ENCODE results near the gene FOXRED1. TPM values are rescaled to one million over a fixed set of nuclear protein-coding genes. Genes with fewer than 3 reads are reported as not detected.
A peak's percentile ranks its signal among the peaks of the same experiment; 100 is the strongest.

FOXRED1 gene
- total and polyA plus RNA-seq, 9 of the 15 experiments (the other 6 are each of a cell fraction or from before 2014, with no cell fraction given): 14.1 to 94.4 (median 53.1) TPM

DNA sequence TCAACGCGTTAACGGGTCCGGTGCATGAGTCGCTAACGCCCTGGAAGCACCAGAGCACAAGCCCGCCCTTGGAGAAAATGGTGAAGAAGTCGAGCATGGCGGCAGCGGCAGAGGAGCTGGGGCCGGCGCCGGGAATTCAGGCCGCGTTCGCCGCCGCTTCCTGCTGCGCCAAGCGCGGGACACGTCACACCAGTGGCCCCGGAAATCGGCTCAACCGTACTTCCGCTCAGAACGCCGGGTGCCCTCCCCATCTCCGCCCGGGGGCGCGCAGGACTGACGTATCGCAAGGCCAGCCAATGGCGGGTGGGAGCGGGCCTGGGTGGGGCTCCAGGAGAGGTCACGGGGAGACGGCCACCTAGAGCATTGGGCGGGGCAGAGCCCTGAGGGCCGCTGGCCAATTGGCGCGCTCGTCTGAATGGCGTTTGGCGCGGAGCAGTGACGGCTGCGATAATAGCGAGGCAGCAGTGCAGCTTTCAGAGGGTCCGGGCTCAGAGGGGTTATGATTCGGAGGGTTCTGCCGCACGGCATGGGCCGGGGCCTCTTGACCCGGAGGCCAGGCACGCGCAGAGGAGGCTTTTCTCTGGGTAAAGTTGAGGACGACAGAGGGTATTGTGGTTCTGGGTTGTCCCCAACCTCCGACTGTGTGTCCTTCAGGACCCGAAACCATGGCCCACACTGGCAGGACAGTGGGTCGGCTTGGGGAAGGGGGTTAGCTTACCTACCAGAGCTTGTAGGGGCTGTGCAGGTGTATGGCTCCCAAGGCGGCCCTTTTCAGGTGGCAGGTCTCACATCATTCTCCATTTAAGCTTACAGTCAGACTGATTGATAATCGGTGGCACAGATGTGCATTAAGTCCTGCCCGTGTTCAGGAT, at the start of gene FOXRED1, which contains the start of gene SRPRA (continued):
- TF ChIP-seq, protein P1, sequence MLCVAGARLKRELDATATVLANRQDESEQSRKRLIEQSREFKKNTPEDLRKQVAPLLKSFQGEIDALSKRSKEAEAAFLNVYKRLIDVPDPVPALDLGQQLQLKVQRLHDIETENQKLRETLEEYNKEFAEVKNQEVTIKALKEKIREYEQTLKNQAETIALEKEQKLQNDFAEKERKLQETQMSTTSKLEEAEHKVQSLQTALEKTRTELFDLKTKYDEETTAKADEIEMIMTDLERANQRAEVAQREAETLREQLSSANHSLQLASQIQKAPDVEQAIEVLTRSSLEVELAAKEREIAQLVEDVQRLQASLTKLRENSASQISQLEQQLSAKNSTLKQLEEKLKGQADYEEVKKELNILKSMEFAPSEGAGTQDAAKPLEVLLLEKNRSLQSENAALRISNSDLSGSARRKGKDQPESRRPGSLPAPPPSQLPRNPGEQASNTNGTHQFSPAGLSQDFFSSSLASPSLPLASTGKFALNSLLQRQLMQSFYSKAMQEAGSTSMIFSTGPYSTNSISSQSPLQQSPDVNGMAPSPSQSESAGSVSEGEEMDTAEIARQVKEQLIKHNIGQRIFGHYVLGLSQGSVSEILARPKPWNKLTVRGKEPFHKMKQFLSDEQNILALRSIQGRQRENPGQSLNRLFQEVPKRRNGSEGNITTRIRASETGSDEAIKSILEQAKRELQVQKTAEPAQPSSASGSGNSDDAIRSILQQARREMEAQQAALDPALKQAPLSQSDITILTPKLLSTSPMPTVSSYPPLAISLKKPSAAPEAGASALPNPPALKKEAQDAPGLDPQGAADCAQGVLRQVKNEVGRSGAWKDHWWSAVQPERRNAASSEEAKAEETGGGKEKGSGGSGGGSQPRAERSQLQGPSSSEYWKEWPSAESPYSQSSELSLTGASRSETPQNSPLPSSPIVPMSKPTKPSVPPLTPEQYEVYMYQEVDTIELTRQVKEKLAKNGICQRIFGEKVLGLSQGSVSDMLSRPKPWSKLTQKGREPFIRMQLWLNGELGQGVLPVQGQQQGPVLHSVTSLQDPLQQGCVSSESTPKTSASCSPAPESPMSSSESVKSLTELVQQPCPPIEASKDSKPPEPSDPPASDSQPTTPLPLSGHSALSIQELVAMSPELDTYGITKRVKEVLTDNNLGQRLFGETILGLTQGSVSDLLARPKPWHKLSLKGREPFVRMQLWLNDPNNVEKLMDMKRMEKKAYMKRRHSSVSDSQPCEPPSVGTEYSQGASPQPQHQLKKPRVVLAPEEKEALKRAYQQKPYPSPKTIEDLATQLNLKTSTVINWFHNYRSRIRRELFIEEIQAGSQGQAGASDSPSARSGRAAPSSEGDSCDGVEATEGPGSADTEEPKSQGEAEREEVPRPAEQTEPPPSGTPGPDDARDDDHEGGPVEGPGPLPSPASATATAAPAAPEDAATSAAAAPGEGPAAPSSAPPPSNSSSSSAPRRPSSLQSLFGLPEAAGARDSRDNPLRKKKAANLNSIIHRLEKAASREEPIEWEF (CRISPR knock-in tag; IDR thresholded peaks at IDR 0.05): no peak
- TF ChIP-seq ZNF766 (CRISPR knock-in tag; conservative IDR thresholded peaks at IDR 0.05): 0 out of 2 replicates have a peak, but pooled peaks have one; percentile 25
- TF ChIP-seq L3MBTL2 (IDR thresholded peaks at IDR 0.05): peak; percentile 28; the same call in 1 of the 2 replicates
- TF ChIP-seq, protein P2, sequence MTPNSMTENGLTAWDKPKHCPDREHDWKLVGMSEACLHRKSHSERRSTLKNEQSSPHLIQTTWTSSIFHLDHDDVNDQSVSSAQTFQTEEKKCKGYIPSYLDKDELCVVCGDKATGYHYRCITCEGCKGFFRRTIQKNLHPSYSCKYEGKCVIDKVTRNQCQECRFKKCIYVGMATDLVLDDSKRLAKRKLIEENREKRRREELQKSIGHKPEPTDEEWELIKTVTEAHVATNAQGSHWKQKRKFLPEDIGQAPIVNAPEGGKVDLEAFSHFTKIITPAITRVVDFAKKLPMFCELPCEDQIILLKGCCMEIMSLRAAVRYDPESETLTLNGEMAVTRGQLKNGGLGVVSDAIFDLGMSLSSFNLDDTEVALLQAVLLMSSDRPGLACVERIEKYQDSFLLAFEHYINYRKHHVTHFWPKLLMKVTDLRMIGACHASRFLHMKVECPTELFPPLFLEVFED (CRISPR knock-in tag; conservative IDR thresholded peaks at IDR 0.05): no peak
- TF ChIP-seq ZNF586 (CRISPR knock-in tag; conservative IDR thresholded peaks at IDR 0.05): no peak
- TF ChIP-seq TAF15 (IDR thresholded peaks at IDR 0.05; ENCODE audit: low read depth, low read length): no peak
- TF ChIP-seq, protein P3, sequence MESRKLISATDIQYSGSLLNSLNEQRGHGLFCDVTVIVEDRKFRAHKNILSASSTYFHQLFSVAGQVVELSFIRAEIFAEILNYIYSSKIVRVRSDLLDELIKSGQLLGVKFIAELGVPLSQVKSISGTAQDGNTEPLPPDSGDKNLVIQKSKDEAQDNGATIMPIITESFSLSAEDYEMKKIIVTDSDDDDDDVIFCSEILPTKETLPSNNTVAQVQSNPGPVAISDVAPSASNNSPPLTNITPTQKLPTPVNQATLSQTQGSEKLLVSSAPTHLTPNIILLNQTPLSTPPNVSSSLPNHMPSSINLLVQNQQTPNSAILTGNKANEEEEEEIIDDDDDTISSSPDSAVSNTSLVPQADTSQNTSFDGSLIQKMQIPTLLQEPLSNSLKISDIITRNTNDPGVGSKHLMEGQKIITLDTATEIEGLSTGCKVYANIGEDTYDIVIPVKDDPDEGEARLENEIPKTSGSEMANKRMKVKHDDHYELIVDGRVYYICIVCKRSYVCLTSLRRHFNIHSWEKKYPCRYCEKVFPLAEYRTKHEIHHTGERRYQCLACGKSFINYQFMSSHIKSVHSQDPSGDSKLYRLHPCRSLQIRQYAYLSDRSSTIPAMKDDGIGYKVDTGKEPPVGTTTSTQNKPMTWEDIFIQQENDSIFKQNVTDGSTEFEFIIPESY (CRISPR knock-in tag; IDR thresholded peaks at IDR 0.05): no peak
- TF ChIP-seq GABPA (tag; conservative IDR thresholded peaks at IDR 0.05; ENCODE audit: low read depth): peak; percentile 98
- TF ChIP-seq ZC3H11A (IDR thresholded peaks at IDR 0.05; ENCODE audit: low read depth, low read length): no peak
- TF ChIP-seq, protein P4, sequence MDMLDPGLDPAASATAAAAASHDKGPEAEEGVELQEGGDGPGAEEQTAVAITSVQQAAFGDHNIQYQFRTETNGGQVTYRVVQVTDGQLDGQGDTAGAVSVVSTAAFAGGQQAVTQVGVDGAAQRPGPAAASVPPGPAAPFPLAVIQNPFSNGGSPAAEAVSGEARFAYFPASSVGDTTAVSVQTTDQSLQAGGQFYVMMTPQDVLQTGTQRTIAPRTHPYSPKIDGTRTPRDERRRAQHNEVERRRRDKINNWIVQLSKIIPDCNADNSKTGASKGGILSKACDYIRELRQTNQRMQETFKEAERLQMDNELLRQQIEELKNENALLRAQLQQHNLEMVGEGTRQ (CRISPR knock-in tag; IDR thresholded peaks at IDR 0.05): peak; percentile 92
- no peak for TF ChIP-seq BMI1 (IDR thresholded peaks at IDR 0.05; ENCODE audit: low read length)
- TF ChIP-seq, protein P5, sequence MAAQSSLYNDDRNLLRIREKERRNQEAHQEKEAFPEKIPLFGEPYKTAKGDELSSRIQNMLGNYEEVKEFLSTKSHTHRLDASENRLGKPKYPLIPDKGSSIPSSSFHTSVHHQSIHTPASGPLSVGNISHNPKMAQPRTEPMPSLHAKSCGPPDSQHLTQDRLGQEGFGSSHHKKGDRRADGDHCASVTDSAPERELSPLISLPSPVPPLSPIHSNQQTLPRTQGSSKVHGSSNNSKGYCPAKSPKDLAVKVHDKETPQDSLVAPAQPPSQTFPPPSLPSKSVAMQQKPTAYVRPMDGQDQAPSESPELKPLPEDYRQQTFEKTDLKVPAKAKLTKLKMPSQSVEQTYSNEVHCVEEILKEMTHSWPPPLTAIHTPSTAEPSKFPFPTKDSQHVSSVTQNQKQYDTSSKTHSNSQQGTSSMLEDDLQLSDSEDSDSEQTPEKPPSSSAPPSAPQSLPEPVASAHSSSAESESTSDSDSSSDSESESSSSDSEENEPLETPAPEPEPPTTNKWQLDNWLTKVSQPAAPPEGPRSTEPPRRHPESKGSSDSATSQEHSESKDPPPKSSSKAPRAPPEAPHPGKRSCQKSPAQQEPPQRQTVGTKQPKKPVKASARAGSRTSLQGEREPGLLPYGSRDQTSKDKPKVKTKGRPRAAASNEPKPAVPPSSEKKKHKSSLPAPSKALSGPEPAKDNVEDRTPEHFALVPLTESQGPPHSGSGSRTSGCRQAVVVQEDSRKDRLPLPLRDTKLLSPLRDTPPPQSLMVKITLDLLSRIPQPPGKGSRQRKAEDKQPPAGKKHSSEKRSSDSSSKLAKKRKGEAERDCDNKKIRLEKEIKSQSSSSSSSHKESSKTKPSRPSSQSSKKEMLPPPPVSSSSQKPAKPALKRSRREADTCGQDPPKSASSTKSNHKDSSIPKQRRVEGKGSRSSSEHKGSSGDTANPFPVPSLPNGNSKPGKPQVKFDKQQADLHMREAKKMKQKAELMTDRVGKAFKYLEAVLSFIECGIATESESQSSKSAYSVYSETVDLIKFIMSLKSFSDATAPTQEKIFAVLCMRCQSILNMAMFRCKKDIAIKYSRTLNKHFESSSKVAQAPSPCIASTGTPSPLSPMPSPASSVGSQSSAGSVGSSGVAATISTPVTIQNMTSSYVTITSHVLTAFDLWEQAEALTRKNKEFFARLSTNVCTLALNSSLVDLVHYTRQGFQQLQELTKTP (IDR thresholded peaks at IDR 0.05; ENCODE audit: low read depth in 1 of 2, partially characterized antibody in 2 of 2): no peak

Data from K562 (cell line).